HG02938 (cell line): ENCODE results near the gene SLC25A39.
"Not testable (repeated sequence)": the region's sequence is repeated elsewhere in the genome, so short reads cannot be mapped to it uniquely, and the experiment has no call there.

ENCODE experiments used
- ATAC-seq: cut with Tn5 transposase; IDR thresholded peaks from one replicate; pipeline ENCODE4 v1.9.1; 2021; ENCODE audit warnings: mild to moderate bottlenecking, moderate library complexity; ENCODE audit not compliant: unreplicated experiment

Gene SLC25A39

GRCh38 chr17:44335968-44336367, 11.3 kb upstream of the SLC25A39 start:
- ATAC-seq = no peak

DNA sequence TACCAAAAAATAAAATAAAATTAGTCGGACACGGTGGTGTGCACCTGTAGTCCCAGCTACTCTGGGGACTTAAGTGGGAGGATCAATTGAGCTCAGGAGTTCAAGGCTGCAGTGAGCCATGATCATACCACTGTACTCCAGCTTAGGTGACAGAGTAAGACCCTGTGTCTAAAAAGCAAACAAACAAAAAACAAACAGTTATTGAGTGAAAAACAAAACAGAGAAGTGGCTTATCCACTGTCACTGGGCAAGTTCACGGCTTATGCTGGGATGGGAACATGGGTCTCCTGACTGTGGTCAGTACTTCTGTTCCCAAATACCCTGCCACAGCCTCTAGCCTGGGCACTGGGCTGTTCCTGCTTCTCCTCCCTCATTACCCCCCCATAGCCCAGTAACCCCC, 10.9 kb upstream of the SLC25A39 start:
- ATAC-seq = no peak

DNA sequence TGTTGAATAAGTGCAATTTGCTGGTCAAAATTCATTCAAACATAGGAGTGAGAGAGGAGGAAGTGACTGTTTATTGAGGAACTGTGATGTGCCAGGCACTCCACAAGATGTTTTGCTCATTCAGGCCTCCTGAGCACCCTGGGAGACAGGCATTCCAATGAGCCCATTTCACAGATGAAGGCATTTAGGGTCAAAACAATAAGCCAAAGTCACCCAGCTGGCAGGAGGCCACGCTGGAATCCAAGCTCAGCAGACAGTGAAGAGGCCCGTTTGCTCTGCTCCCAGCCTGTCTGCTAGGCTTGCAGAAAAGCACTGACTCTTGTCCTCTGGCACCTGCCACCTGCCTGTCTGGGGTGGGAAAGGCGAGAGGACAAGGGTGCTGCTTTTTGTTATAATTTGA, 10.1 kb upstream of the SLC25A39 start:
- no peak for ATAC-seq

DNA sequence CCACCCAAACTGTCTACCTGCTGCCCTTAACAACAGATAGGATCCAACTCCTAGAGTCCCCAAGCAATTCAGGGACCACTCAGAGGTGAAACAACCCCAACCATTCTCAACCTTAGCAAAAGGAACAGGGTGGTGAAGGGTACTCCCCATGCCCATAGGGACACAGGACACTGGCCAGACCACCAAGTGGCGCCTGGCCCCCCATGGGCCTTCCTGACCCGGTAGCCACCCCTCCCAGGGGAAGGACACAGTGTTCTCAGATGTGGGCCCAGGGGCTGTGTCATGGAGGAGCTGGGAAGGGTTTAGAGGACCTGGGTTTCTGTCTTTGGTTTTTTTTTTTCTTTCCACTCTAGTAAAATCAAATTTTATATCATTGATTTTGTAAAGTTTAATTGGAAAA, 9.7 kb upstream of the SLC25A39 start:
- no peak for ATAC-seq

- no peak for ATAC-seq
These were observed 8.7 kb upstream of the SLC25A39 start for GRCh38 chr17:44333371-44333770.

GRCh38 chr17:44331249-44331760, 6.7 kb upstream of the SLC25A39 start:
- ATAC-seq = no peak

DNA sequence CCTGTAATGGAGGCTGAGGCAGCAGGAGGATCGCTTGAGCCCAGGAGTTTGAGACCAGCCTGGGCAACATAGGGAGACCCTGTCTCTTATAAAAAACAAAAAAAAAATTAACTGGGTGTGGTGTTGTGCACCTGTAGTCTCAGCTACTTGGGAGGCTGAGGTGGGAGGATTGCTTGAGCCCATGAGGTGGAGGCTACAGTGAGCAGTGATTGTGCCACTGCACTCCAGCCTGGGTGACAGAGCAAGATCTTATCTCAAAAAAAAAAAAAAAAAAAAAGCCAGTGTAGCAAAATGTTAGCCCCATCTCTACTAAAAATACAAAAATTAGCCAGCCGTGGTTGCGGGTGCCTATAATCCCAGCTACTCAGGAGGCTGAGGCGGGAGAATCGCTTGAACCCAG, 5.6 kb upstream of the SLC25A39 start:
- not testable (repeated sequence) for ATAC-seq

GRCh38 chr17:44329516-44329915, 4.9 kb upstream of the SLC25A39 start:
- ATAC-seq = not testable (repeated sequence)

DNA sequence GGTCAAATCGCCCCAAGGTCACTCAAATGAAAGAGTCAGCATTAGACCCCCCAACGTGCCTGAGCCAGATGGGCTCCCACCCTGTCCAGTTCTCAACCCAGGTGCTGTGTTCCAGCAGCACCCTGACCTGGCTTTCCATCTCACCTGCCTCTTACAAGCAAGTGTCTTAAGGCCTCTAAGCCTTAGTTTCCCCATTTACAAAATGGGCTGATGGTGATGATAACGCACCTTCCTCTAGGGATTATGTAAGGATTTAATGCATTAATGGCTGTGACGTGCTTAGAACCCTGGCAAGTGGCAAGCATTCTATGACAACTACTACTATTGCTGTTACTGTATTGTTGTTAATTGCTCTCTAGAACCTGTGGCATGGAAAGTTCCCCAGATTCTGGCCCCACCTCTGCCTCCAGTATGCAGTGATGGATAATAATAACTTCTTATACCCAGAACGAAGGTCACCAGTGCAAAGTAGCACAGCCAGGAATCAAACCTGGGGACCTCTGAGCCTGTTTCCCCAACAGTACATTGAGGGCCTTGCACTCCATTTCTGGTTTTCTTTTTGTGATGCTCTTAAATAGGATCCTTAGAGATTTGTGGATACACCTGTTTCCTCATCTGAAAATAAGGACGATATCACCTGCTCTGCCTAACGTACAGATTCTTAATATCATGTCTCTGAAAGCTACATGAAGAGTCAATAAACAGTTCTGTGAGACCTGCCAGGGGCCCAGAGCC, 3.3 kb upstream of the SLC25A39 start:
- no peak for ATAC-seq

GRCh38 chr17:44326861-44327444, 2.3 kb upstream of the SLC25A39 start:
- ATAC-seq = no peak

DNA sequence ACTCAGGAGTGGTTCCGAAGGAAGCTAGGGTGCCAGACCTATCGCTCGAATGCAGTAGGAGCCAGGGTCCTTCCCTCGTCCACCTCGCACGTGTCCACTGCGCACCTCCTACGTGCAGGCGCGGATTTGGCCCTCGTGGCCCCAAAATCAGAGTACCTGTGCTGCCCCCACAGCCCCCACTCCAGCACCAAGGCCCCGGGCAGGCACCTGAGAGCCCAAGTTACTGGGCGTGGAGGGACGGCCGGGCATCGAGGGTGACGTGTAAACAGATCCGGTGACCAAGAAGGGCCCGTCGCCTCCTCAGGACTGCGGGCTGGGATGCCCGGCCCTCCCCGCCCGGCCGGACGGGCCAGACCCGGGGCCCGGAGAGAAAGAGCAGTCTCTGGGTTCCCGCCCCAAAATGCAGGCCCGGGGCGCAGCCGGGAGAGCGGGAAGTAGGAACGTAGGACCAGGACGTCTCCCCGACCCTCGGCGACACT, 492 bp downstream of the SLC25A39 start:
- ATAC-seq = no peak

GRCh38 chr17:44323359-44324091, 1.1 kb downstream of the SLC25A39 start:
- no peak for ATAC-seq

- no peak for ATAC-seq
These were observed 2.3 kb downstream of the SLC25A39 start for GRCh38 chr17:44322236-44322895.

DNA sequence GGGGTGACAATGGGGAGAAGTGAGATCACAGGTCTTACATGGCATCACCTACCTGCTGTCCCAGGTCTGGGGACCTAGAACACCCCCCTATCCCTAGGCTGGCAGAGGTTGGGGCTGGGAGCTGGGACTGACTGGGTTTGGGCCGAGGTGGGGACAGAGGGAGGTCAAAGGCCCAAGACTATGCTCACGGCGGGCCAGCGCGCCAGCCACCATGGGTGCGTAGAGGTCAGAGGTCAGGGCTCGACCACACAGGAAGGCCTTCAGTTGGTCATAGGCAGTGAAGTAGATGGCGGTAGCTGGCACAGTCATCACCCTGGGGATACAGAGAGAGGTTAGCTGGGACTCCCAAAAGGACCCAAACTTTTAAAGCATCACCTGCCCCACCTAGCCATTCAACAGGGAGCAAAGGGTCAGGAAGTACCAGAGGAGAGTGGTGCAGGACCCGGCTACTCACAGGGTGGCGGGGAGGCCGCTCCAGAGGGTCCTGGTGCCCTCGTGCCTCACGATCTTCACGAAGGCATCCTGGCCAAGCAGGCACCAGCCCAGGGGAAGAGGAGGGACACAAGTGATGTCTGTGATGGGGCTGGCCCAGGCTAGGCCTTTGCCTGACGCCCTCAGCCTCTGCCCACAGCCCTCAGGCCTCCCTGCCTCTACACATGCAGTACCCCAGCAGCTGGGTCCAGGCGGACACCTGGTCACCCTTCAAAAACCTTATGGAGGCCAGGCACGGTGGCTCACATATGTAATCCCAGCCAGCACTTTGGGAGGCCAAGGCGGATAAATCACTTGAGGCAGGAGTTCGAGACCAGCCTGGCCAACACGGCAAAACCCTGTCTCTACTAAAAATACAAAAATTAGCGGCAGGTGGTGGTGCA, 3.1 kb downstream of the SLC25A39 start:
- no peak for ATAC-seq

DNA sequence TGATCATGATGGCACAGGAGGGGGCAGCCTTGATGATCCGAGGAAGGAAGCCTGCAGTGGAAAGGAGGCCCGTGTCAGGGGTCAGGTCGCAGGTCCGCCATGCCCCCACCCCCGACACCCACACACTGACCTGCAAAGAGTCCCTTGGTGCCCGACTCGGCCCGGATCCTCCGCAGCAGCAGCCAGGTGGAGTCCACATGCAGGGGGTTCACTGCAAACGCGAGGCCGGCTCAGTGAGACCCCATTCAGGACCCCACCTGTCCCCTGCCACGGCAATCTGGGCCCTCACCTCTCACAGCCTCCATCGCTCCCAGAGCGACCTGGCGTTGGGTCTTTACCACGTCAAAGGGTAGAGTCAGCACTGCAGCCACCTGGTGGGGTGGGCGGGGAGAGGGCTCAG, 4.6 kb downstream of the SLC25A39 start:
- no peak for ATAC-seq

DNA sequence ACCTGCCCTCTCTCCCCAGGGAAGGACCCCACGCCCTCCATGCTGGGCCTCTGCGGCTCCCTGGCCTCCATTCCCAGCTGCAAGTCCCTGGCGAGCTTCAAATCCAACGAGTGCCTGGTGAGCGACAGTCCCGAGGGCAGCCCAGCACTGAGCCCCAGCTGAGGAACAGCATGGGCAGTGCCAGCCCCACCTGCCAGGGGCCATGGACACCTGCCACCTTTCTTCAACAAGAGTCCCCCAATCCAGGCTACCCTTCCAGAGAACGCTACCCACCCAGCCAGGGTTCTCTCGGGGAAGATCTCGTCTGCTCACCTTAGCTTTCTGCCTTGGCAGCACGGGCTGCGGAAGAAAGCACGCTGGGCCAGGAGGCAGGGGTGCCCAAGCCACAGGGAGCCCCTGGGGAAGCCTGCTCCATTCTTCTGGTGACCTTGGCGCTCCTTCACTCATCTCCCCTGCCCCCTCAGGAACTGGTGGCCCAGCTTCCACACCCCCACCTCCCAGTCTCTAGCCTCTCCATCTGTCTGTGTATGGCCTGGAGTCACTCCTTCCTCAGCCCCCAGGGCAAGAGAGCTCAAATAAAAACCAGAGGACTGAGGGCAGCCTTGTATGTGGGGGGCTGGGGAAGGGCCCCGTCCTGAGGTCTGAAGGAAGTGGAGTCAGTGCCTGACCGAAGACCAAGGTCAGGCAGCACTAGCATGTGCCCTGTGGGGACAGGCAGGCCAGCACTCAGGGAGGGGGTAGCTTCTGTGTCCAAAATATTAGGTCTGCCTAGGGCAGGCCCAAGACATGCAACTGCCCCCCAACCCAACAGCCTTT, 6.3 kb downstream of the SLC25A39 start:
- no peak for ATAC-seq

DNA sequence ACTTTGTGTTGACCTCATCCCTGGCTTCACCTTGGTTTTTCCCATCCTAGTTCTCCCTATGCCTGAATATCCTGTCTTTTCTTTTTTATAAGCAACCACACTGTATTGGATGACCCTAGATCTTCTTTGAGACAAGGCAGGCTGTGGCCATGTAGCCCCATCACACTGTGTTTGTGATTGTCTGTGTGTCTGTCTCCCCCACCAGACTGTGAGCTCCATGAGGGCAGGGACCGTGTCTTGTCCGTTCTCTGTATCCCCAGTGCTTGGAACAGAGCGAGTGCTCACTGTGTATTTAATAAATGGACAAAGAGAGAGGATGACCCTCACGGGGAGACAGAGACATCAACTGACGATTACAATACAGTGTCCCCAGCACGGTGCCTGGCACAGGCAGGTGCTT, 7.1 kb downstream of the SLC25A39 start:
- ATAC-seq = no peak

GRCh38 chr17:44315760-44316731, 8.6 kb downstream of the SLC25A39 start:
- no peak for ATAC-seq
